ENCODE measurements around the gene ZRANB2. TPM values are rescaled to one million over a fixed set of nuclear protein-coding genes. Genes with fewer than 3 reads are reported as not detected.

Gene ZRANB2
- total and polyA plus RNA-seq, 11 donors, result 24.6 to 56.6 (median 48.6) TPM

- H3K27me3 ChIP-seq, result peaks cover 0 to 4% (median 0%) of the 10 kb centered on the region in 9 donors
- no peak overlapping the region for H3K4me3 ChIP-seq
- H3K4me1 ChIP-seq, result no peaks in the 10 kb centered on the region
- no peaks in the 10 kb centered on the region for H3K9me3 ChIP-seq
- no peaks in the 10 kb centered on the region for H3K36me3 ChIP-seq
- intact Hi-C loops (cut with DNase I), result loop anchor here in 1 of 10 donors (10.0 kb wide), 1 partner anchor 131 kb away; no protein-coding TSS in a partner anchor
- ATAC-seq (no peak), DNase-seq (no peak)
- WGBS, 4 donors, result 84 to 91% (median 87%) methylated on average over 4 of the region's 4 CpGs
- no peak for TF ChIP-seq POLR2A (IDR thresholded peaks at IDR 0.05)
- TF ChIP-seq, protein P1, sequence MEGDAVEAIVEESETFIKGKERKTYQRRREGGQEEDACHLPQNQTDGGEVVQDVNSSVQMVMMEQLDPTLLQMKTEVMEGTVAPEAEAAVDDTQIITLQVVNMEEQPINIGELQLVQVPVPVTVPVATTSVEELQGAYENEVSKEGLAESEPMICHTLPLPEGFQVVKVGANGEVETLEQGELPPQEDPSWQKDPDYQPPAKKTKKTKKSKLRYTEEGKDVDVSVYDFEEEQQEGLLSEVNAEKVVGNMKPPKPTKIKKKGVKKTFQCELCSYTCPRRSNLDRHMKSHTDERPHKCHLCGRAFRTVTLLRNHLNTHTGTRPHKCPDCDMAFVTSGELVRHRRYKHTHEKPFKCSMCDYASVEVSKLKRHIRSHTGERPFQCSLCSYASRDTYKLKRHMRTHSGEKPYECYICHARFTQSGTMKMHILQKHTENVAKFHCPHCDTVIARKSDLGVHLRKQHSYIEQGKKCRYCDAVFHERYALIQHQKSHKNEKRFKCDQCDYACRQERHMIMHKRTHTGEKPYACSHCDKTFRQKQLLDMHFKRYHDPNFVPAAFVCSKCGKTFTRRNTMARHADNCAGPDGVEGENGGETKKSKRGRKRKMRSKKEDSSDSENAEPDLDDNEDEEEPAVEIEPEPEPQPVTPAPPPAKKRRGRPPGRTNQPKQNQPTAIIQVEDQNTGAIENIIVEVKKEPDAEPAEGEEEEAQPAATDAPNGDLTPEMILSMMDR (IDR thresholded peaks at IDR 0.05), result no peak
- no peak overlapping the region for H3K27ac ChIP-seq
Observed at GRCh38 chr1:71026093-71026492, 54.7 kb downstream of the ZRANB2 start.

DNA sequence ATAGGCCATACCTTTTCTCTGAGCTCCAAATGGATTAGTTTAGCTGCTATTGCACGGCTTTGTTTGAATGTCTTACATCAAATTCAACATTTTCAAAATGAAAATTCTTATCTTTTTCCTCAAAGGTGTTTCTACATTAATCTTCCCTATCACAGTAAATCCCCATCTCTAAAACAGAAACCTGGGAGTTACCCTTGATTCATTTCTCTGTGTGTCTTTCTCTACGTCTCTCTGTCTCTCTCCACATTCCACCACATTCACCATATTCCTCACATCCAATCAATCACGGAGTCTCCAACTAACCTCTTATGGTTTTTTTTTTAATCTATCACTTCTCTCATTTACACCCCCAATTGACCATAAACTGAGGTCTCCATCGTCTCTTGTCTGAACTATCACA is 57.3 kb downstream of the ZRANB2 start:
- Histone ChIP-seq H3K27ac (no peak overlapping the region), H3K27me3 (peaks cover 0 to 6% (median 0%) of the 10 kb centered on the region in 9 donors), H3K36me3 (no peaks in the 10 kb centered on the region), H3K4me3 (no peak overlapping the region), H3K9me3 (no peaks in the 10 kb centered on the region), H3K4me1 (peaks cover 0 to 7% (median 0%) of the 10 kb centered on the region in 12 donors)
- 66 to 92% (median 89%) methylated on average over 4 of the region's 4 CpGs for WGBS, 4 donors
- ATAC-seq (no peak), DNase-seq (no peak)
- intact Hi-C loops (cut with DNase I), result loop anchor here in 1 of 10 donors (10.0 kb wide), 1 partner anchor 129 kb away; no protein-coding TSS in a partner anchor
- TF ChIP-seq POLR2A (IDR thresholded peaks at IDR 0.05), result no peak
- TF ChIP-seq, protein P1 (IDR thresholded peaks at IDR 0.05), result no peak

DNA sequence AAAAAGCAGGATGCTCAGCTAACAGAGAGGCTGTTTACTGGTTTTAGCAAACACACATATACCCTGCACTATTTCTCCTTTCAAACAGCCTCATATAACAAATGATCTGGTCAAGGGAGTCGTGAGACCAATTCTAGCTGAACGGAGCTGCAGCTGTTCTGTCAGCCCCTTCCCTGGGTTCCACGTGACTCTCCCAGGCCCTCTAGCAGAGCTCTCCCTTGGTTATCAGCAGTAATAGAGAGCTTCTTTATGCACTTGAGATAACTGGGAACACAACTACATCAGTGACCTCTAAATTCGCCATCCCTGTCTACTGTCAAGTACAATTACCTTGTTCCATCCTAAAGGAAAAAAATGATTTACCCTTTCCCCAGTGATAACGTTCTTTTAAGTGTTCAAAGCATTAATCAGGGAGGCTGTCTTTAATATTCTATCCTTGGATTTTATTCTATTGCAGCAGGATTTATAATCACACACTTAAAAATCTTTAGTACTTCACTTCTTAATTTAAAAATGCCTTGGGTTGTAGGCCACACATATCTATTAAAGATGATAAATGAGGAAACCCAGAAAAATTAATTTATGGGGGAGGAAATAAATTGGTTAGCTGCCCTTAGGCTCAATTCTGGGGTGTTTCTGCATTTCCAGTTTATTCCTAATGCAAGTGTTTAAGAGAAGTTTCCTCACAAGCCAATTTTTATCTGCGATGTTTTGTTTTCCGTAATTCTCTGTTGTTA is 61.4 kb downstream of the ZRANB2 start:
- DNase-seq (peak in 2 of 5 donors; percentile 13 to 30), ATAC-seq (peak; percentile 37 to 93 (median 73))
- no peaks in the 10 kb centered on the region for H3K9me3 ChIP-seq
- H3K27ac ChIP-seq, result no peak overlapping the region
- no peak overlapping the region for H3K4me3 ChIP-seq
- H3K27me3 ChIP-seq, result peaks cover 0 to 6% (median 0%) of the 10 kb centered on the region in 9 donors
- H3K4me1 ChIP-seq, result peaks cover 0 to 7% (median 0%) of the 10 kb centered on the region in 12 donors
- 35 to 40% (median 36%) methylated on average over 7 of the region's 7 CpGs for WGBS, 4 donors
- TF ChIP-seq, protein P1 (IDR thresholded peaks at IDR 0.05), result no peak
- no peak for TF ChIP-seq POLR2A (IDR thresholded peaks at IDR 0.05)
- H3K36me3 ChIP-seq, result no peaks in the 10 kb centered on the region
- intact Hi-C loops (cut with DNase I), result loop anchor here in 1 of 10 donors (10.0 kb wide), 1 partner anchor 195 kb away; no protein-coding TSS in a partner anchor

- Histone ChIP-seq H3K9me3 (no peaks in the 10 kb centered on the region), H3K36me3 (no peaks in the 10 kb centered on the region), H3K4me1 (peaks cover 0 to 7% (median 0%) of the 10 kb centered on the region in 12 donors), H3K4me3 (no peak overlapping the region), H3K27ac (no peak overlapping the region), H3K27me3 (peaks cover 0 to 6% (median 0%) of the 10 kb centered on the region in 9 donors)
- TF ChIP-seq, protein P1 (IDR thresholded peaks at IDR 0.05), result no peak
- TF ChIP-seq POLR2A (IDR thresholded peaks at IDR 0.05), result no peak
- no peak for ATAC-seq
- DNase-seq, result no peak
- intact Hi-C loops (cut with DNase I), result loop anchor here in 1 of 10 donors (10.0 kb wide), 1 partner anchor 194 kb away; no protein-coding TSS in a partner anchor
Observed at GRCh38 chr1:71018791-71019190, 62.0 kb downstream of the ZRANB2 start.
